Fibroblast of skin of left biceps (primary cell): Measurements from ENCODE around the gene HOXC4.
"Not testable (repeated sequence)": the region's sequence is repeated elsewhere in the genome, so short reads cannot be mapped to it uniquely, and the experiment has no call there.

Source experiments
- DNase-seq, 2 experiments: peaks; one replicate each; pipeline ENCODE4 v3.0.0-alpha.2; 2013; ENCODE audit warnings: low read depth in 2 of 2

Gene HOXC4

GRCh38 chr12:54041097-54041690 lies 12.4 kb upstream of the HOXC4 start:
- no peak for DNase-seq

- DNase-seq, result not testable (repeated sequence)
Measured at GRCh38 chr12:54042033-54042432, 11.6 kb upstream of the HOXC4 start.

- no peak for DNase-seq
Measured at GRCh38 chr12:54042970-54043853, 10.4 kb upstream of the HOXC4 start.

GRCh38 chr12:54044425-54045103 lies 9.1 kb upstream of the HOXC4 start:
- DNase-seq, result no peak

DNA sequence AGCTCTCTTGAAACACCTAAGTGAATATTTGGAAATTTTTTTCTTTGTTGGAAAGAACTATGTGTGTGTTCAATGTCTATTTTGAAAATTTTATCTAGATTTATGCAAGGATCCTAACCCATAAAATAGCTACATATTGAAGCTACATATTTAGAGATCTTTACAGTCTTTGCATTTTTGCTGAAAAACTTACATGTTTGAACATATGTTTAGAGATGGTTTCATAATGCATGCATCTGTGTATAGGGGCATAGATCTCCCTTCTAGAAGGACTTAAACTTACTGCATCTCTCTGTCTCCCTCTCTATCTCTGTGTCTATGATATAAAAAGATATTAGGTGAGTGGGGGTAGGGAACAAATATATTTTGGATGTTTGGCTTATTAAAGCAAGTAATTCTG lies 8.2 kb upstream of the HOXC4 start:
- no peak for DNase-seq

DNA sequence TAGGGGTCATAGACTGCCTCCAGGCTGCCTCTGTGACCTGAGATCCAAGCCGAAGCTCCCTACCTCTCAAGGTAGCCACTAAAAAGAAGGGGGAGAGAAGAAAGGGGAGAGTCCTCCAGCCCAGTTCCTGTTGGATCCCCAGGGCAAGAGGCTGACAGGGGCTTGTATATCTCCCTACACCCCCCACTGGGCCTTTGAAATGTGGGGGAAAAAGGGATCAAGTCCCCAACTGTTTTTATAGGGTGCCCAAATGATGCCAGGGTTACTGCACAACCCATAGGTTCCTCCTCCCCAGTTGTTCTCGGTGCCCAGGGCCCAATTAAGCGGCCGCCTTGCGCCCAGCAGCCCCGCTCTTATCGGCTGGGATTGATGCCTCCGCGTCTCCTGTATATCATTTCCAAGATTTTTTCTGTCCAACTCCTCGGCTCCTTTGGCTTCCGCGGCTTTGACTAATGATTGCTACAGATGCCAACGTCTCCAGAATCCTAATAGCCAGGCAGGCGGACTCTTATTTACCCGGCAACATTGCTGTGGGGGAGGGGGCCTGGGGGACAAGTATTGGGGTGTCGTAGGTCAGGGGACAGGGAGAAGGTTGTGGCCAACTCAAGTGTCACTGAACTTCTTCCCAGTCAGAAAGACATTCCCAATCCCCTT lies 7.6 kb upstream of the HOXC4 start:
- DNase-seq, result no peak

GRCh38 chr12:54046809-54047159 lies 6.9 kb upstream of the HOXC4 start:
- DNase-seq, result no peak

DNA sequence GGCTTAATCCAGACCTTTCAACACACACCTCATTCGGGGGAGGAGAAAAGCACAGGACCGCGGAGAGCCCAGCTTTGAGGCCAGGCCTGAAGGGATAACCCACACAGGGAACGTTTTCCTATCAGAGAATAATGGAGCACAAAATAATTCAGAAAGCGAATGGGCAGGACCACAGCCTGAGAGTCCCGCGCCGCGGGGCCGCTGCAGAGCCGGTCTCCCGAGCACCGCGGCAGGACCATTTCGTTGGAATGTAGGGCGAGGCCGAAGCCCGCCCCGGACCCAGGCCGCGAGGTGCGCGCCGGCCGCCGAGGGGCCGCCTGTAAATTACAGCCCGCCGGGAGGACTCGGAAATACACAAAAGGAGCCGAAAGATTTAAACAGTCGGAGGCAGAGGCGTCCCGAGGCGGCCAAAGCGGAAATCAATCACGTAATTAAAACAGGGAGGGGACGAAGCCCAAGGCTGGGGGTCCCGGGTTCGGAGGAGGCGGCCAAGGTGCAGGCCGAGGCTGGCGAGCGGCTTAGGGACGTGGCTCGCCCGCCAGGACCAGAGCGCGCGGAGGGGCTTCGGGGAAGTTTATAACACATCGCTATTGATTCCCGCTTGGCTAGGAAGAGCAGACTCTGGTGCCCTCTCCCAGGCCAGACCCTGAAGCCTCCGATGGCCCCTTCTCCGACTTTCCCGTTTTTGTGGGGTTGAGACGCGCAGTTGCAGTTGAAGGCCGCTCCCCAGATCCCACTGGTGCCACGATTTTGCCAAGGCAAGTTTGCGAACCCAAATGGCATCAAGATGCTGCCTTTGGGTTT lies 6.3 kb upstream of the HOXC4 start:
- DNase-seq, result no peak

DNA sequence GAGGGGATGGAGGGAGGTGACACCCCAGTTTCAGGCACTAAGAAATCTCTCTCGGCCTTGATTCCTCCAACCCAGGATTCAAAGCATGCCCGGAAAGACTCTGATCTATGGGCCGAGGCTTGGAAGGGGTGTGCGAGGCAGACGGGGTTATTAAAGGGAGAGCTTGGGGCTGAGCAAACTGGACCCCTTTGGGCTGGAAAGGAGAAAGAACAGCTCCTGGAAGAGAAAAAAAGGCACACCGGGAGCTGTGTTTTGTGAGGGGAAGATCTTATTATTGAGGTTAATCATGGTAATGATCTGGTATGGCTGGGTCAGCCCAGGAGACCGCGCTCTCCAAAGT lies 5.7 kb upstream of the HOXC4 start:
- DNase-seq, result no peak

GRCh38 chr12:54048406-54049093 lies 5.1 kb upstream of the HOXC4 start:
- no peak for DNase-seq

GRCh38 chr12:54049108-54049507 lies 4.5 kb upstream of the HOXC4 start:
- no peak for DNase-seq

DNA sequence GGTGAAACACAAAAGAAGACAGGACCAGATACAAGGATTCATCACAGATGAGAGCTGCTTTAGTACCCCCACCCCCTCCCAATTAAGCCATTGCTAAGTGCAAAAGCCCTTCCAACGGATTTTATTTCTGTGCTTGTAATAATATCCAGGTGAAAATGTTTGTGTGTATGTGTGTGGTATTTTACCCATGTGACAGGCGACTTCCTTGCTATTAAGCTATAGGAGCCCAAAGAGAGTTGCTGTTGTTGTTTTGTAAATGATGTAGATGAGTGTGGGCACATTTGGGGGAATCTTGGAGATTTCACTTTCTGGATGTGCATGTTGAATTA lies 3.2 kb upstream of the HOXC4 start:
- no peak for DNase-seq

GRCh38 chr12:54051026-54051842 lies 2.4 kb upstream of the HOXC4 start:
- DNase-seq, result no peak

- no peak for DNase-seq
Measured at GRCh38 chr12:54051874-54052437, 1.7 kb upstream of the HOXC4 start.

DNA sequence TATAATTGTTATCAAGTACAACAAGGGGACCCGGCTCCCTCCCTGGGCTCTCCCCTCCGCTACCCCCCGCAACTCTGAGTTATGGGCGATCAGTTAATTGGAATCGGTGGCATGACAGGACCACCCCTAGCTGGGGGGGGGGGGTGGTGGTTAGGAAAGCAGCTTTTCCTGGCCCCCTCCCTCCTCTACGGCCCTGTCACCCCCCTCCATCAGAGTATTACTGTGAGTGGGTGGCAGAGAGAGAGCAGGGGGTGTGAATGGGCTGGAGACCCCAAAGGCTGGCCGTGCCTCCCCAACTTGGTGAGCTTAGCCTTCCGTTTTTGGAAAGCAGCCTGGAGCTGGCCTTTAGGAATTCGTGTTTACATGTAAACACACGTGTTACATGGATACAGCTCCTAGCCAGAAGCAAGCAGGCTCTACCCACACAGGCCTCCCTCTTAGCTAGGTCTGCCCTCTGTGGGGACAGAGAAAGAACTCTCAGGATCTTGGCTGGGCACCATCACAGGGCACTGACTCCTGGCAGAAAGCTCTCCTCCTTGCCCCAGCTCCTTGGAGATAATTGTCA lies 1.1 kb upstream of the HOXC4 start:
- DNase-seq, result no peak

DNA sequence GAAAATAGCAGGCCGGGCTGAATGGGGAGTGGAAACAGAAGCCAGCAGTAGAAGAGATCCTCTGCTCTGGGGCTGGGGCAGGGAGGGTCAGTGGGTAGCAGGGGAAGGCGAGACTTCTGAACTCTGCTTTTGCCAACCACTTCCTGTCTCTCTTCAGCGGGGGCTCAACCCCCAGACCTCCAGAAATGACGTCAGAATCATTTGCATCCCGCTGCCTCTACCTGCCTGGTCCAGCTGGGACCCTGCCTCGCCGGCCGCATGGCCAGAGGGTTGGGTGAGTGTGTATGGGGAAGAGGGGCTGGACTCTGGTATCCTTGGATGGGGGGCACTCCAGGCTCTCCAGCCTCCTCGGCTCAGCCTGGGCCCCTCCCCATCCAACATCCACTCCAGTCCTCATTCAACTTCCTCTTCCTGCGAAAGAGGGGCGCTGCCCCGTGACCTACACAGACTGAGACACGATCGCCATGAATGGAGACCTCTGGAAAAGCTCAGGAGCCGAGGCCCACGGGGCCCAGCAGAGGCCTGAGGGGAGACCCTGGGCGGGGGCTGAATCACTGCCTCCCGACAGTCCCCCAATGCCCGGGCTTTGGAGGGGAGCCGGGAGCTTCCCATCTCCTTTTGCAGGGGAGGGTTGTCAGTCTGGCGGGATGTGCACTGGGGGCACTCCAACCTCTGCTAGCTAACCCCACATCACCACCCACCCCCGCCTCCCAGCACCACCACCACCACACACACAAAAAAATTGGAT lies 458 bp upstream of the HOXC4 start:
- DNase-seq, result no peak

DNA sequence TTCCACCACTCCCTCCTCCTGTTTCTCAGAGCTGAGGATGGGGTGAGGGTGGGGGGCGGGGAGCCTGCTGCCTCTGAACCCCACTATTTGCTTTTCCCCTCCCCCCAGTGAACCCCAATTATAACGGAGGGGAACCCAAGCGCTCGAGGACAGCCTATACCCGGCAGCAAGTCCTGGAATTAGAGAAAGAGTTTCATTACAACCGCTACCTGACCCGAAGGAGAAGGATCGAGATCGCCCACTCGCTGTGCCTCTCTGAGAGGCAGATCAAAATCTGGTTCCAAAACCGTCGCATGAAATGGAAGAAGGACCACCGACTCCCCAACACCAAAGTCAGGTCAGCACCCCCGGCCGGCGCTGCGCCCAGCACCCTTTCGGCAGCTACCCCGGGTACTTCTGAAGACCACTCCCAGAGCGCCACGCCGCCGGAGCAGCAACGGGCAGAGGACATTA lies 1.1 kb downstream of the HOXC4 start:
- no peak for DNase-seq

DNA sequence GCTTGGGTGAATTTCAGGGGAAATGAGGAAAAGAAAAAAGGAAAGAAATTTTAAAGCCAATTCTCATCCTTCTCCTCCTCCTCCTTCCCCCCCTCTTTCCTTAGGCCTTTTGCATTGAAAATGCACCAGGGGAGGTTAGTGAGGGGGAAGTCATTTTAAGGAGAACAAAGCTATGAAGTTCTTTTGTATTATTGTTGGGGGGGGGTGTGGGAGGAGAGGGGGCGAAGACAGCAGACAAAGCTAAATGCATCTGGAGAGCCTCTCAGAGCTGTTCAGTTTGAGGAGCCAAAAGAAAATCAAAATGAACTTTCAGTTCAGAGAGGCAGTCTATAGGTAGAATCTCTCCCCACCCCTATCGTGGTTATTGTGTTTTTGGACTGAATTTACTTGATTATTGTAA lies 1.9 kb downstream of the HOXC4 start:
- DNase-seq, result no peak

DNA sequence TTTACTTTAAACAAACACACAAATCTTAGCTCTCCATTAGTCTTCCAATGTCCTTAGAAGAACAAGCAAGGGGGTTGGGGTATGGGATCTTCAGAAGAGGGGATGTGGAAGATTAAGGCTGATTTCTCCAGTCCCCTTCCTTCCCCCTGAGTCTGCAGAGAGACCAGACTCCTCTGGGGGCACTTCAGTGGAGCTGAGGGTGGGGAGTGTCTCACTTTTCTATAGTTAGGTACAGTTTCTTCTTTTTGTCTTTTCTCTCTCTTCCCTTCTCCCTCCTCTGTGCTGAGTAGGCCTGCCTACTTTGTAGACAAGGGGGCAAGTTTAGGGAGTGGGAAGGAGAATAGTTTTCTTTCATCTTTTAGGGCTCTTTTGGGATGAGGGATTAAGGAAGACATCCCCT lies 2.5 kb downstream of the HOXC4 start:
- DNase-seq, result no peak
